Inferior parietal cortex (tissue), 1 donor: ENCODE data around the gene ZNF408.
"Not testable (repeated sequence)": the region's sequence is repeated elsewhere in the genome, so short reads cannot be mapped to it uniquely, and the experiment has no call there.

Experiments used
- DNase-seq: peaks from one replicate; pipeline ENCODE4 v3.0.0-alpha.2; 2016; ENCODE audit errors: extremely low spot score

ZNF408 gene

DNA sequence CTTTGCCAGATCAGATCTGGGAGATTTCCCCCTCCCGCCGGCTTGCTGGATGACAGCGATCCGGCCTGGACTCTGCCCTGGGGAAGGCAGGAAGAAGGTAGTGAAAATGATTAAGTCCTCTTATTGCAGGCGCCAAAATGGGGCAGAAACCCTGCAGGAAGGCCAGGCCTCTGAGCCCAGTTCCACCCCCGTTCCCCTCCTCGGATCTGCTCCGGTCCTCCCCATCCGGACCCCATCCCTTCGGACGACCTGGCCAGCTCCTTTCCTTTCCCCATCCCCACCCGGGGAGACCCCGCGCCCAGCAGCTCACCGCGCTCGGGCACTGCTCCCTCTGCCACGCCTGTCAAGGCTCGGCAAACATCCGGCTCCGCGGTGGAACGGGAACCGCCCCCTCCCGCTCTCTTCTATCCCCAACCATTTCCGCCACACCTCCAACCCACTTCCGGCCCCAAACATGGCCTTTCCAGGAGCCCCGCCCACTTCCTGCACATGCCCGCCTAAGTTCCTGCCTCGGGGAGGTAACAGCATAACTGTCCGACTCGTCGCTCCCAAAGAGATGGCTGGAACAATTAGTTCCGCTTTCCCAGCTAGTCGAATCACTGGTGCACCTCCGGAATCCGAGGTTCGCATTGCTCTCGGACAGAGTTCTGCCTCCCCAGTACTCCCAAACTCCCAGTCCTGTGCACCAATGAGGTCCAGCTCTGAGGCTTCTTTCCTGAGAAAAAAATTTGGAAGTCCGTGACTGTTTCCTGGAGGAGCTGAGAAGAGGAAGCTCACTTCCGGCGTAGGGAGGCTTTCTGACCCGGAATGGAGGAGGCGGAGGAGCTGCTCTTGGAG, at the start of gene ZNF408, which contains the start of gene ARHGAP1:
Gene ZNF408, plus strand, starts transcription at position 791 of the 837 bp plus-strand sequence. Its CDS starts 17 bp downstream, at position 808.
Gene ARHGAP1, minus strand, starts transcription at position 379 of the 837 bp plus-strand sequence. CDS start 4,512 bp downstream, outside the sequence.
- DNase-seq = peak; percentile 97

DNA sequence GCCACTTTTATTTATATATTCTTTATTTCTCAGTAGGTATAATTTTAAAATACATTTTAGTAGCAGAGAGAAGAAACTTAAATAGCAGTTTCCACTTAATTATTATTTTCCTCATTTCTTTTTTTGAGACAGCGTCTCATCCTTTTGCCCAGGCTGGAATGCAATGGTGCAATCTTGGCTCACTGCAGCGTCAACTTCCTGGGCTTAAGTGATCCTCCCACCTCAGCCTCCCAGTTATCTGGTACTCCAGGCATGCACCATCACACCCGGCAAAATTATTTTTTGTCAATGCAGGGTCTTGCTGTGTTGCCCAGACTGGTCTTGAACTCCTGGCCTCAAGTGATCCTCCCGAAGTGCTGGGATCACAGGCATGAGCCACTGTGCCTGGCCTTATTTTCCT, 45.2 kb upstream of the ZNF408 start:
- no peak for DNase-seq

DNA sequence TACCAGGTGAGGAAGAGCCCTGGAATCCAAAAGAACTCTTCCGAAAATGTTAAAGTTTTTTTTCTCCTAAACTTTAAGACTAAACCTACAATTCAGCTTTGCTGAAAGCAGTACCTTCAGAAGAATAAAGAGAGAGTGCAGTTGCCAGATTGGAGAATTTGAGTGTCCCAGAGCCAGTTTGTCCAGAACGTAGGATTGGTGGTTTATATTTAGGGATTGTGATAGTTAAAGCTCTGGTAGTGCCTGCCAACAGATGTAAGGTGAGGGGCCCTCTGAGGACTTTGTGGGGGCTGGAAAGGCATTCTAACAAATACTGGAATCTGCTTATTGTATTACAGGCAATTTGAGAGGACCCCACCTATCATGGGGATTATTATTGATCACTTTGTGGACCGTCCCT, 43.6 kb upstream of the ZNF408 start:
- DNase-seq = no peak

DNA sequence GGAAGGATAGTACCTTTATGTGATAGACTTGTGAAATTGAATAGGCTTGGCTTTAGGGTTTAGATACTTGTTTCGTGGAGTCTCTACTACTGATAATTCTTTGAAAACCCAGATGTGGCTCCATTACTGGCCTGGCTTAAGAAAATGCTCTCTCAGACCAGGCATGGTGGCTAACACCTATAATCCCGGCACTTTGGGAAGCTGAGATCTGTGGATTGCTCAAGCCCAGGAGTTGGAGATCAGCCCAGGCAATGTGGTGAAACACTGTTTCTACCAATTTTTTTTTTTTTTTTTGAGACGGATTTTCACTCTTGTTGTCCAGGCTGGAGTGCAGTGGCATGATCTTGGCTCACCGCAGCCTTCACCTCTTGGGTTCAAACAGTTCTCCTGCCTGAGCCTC, 42.6 kb upstream of the ZNF408 start:
- no peak for DNase-seq

DNA sequence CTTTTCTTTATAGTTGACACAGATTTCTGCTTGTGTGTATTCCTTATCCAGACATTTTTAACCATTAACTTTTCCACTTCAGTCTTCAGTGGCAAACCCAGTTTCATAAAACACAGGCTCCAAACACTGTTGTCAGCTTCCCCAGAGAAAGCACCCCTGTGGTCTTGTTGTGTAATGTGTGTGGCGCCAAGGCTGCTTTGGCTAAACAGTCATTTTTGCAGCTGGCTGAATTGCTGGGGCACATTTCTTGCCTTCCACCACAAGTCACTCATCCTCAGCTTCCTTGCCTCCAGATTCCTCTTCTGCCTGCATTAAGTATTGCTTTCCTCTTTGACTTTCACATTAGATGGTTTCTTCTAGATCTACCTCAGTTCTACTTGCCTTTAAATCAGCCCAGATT, 40.9 kb upstream of the ZNF408 start:
- DNase-seq = no peak

DNA sequence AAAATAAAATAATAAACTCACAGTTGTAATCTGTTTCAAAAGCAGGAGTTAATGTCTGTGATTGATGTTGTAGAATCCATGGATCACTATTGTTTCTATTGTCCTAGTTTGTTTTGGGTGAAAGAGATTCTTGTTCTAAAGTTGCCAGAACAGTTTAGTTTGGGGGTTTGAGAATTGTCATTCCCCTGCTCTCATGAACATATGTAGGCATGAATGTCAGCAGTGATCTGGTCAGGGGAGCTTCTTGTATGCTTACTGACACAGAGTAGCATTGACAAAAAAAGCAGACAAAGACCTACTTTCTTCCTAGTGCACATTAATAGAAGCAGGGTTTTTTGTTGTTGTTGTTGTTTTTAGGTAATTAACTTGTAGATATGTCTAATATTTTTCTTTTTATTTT, 39.0 kb upstream of the ZNF408 start:
- no peak for DNase-seq

DNA sequence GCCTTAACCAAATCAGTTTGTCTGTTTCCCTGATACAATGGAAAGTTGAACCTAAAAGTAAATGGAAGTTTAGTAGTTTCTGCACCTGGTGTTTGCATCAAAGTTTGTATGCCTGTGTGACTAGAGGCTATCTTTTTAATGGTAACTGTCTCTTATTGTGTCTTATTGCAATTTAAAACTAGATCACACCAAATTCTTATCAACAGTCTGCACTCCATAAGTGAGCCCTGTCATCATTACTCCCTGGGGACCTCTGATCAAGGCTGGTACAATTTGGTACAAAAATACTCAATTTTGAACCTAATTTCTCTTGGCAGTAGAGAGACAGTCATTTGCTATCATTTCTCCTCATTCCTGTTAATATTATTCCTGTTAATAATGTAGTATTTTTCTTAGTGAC, 38.5 kb upstream of the ZNF408 start:
- DNase-seq = no peak

DNA sequence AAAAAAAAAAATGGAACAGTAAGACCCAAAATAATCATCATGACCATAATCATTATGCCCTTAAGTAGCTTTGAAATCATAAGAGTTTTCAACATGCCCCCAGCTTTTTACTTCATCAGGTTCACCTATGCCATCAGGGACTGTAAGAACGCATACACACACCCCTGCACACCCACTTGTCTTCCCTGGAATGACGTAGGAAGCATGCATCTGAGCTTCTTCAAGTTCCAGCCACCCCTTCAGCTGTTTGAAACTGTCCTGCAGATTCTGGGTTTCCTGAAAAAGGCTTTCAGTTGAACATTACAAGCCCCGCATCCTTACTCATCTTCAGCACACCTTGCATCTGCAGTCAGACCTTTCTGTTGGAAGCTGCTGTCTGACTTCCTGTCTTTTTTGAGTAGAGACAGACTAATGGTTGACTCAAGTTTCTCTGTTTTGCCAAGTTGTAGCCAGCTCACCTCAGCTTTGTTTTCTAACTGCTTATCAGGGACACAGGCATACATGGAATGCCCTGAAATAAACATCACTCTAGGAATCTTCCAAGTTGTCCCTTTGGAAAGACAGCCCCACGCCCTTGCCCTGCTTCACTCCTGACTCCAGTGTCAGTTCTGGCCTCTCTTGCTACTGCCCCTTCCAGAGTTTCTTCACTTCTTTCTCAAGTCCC, 37.4 kb upstream of the ZNF408 start:
- DNase-seq = no peak

DNA sequence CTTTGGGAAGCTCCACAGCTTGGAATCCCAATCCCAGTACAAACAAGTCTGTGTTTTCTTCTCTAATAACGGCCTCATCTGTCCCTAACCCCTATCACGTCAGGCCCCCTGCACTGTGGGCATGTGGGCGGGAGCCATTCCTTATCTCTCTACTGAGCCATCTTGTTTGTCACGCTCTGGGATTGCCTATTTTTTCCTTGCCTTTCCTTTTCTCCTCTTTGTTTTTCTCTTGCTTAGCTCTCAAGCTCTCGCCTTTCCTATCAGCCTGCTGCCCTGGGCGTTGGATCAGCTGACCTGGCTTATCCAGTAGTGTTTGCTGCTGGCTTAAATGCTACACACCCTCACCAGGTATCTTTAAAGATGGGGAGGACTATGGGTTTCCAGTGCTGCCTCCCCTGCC, 36.2 kb upstream of the ZNF408 start:
- DNase-seq = no peak

DNA sequence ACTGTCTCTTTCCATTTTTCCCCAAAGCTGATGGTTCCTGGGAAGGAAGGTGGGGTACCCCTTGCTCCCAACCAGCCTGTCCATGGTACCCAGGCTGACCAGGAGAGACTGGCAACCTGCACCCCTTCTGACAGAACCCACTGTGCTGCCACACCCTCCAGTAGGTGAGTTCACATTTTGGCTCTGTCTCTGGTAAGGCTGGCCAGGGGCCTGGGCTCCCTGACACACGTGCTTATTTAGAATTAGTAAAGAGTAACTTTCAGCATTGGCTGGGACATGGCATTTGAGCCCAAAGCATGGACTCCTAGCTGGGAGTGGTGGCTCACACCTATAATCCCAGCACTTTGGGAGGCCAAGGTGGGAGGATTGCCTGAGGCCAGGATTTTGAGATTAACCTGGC, 35.5 kb upstream of the ZNF408 start:
- no peak for DNase-seq

DNA sequence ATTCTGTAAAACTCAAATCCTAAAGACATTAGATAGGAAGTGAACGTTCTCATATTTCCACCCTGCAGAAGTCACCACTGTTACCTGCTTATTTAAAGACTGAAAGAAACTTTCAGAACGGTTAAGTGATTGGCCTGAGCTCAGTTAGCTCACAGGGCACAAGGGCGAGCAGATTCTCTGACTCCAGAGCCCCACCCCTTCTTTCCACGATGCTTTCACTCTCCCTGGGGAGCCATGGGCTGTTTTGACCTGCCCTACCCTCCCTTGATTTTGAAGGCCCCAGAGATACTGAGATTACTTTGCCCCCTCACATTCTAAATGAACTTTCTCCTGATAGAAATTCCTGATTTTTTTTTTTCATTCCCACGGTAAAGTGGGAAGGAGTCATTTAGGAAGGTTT, 34.3 kb upstream of the ZNF408 start:
- DNase-seq = no peak

DNA sequence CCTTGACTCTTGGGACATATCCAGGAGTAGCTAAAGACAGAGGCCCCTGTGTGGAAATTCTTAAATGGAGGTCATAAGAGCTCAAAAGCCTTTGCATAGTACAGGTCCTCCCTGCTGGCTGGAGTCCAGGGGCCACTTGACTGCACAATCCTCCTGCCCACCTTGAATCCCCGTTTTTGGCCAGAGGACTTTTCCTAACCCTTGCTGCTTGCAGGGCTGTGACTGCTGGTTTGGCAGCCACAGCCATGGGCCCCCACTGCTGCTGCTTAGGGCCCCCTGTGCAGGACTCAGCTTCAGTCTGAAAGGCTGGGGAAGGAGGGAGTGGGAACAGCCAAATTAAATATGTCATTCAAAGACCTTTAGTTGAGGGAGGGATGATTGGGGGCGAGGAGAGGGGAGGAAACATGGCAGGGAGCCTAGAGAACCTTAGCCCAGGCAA, 33.8 kb upstream of the ZNF408 start:
- DNase-seq = no peak

DNA sequence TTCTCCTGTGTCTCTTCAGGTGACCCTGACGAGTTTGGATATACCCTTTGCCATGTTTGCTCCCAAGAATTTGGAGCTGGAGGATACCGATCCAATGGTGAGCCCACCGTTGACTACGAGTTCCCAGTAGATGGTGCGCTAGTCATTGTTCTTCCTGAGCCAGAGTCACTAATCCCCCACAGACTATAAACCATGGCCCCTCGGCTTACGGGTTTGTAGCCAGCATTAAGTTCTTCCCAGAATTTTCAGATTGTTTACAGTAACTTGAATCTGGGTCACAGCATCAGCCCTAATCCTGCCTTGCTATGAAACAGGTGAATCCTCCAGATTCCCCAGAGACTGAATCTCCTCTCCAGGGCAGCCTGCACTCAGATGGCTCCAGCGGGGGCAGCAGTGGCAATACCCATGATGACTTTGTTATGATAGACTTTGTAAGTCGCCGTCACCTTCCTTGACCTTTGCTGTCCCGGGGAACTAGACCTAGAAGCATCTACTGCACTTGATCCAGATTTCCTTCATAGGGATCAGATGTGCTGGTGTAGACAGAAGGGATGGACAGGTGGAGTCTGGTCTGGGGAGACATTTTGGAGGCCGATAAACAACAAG, 32.2 kb upstream of the ZNF408 start:
- DNase-seq = no peak

DNA sequence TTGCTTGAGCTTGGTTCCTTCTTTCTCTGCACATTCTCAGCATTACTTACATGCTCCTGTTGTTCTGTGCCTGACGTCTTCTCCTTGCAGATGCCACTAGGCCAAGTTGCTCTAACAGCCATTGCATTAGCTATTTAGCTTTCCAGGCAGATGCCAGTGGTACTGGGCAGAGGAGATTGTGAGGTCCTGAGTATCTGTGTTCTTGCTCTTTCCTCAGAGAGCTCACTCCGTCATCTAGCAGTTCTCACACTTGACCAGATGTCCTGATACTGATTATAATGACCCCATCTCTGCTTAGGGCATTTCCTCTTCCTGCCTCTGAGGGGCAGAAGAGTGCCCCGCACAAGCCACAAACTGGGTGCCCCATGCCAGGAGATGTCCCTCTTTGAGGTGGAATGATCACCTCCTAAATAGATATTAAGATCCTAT, 31.1 kb upstream of the ZNF408 start:
- DNase-seq = no peak

DNA sequence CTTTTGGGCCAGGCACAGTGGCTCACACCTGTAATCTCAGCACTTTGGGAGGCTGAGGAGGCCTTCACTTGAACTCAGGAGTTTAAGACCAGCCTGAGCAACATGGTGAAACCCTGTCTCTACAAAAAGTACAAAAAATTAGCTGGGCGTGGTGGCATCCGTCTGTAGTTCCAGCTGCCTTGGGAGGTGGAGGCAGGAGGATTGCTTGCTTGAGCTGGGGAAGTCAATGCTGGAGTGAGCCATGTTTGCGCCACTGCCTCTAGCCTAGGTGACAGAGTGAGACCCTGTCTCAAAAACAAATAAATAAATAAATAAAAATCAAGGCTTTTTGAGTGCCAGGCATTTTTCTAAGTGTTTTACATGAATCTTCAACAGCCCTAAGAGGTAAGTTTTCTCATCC, 30.3 kb upstream of the ZNF408 start:
- DNase-seq = not testable (repeated sequence)

DNA sequence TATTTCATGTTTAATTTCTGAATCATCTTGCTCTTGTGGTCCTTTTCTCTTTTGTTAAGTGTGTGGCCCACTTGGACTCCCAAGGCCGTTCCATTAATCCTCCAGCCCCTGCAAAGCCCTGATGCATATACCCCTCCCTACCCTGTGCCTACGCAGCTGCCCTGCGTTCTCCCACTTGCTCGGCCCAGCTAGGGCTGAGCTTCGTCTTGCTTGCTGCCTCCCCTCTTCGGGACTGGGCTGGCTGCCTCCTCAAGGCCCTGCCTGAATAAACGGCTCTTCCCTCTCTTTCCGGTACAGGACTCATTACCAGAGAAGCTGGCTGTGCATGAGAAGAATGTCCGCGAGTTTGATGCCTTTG, 28.9 kb upstream of the ZNF408 start:
- no peak for DNase-seq

DNA sequence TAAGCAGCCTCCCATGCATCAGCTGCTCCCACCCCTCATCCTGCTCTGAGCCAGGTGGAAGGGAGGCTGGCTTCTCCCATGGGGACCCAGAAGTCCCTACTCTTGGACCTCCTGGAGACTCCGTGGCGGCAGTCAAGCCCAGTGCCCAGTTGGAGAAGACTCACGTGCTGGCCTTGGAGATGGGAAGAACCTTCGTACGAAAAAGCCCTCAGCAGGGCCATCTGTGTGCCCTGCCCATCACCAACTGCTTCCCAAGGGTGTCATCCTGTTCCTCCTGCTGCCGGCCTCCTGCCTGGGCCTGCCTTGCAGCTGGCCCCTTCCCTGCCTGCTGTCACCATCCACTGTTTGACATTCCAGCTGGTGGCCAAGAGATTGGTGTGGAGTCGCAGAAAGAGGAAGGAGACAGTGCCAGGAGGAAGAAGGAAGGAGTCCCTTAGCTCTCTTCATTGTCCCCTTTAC, 28.4 kb upstream of the ZNF408 start:
- DNase-seq = no peak

DNA sequence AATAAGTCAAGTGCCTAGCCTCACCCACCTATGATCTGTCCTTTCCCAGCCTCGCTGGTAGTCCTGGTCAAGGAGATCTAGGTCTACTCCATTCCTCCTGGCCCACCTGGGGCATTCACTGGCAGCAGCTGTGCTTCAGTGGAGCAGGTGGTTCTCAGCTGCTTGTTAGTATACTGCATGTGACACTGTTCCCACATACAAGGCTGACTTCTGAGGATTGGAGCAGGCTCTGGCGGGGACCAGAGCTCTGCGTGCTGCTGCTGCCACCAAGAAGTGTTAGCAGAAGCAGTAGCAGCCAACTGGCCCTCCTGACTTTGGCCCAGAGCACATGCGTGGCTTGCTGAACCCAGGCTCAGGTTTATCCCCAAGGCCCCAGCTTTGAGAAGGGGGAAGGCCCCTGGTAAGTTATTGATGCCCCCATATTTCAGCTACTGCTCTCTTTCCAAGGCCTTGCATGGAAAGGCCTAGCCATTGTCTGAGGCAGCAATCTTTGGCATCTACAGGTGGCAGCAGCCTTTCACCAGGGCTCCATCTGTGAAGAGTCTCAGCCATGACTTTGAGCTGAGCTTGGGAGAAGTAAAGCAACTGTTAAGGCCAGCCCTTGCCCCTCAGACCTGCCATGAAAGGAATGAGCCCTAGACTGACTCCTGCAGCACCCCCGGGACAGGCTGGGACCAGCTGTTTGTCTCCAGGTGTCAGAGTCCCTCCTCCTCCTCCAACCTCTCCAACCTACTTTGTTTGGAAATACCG, 26.9 kb upstream of the ZNF408 start:
- no peak for DNase-seq

DNA sequence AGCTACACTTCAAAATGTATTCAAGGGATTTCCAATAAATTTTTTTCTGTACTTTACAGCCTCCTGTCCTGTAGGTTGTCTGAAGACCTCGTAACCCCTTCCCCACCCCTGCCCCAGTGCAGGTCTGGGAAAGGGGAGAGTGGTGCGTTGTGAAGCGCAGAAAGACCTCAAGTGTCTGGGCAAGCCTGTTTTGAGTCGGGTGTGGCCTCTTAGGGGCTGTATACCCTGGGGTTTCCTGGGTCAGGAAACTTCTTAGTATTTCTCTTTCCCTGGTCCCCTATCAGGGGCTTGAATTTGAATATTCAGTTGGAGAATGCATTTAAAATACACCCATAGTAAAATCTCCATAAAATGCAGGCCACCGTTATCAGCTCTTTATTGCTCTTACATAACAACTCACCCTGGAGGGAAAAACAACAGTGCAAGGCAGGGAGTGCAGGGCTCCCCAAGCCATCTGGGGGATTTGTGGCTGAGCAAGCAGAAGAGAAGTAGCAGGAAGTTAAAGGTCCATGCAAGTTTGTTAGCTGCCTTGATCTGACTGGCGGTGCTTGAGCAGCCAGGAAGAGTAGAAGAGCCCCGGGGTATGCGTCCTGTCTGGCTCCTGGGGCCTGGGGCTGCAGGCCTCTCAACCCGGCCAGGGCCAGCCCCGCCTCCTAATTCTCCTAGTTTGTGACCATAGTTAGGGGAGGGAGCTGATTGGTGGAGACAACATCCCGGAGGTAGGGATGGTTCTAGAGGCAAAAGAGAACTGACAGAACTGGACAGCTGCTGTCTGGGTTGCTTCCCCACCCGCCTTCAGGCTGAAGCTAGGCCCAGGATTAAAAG, 26.2 kb upstream of the ZNF408 start:
- DNase-seq = no peak

DNA sequence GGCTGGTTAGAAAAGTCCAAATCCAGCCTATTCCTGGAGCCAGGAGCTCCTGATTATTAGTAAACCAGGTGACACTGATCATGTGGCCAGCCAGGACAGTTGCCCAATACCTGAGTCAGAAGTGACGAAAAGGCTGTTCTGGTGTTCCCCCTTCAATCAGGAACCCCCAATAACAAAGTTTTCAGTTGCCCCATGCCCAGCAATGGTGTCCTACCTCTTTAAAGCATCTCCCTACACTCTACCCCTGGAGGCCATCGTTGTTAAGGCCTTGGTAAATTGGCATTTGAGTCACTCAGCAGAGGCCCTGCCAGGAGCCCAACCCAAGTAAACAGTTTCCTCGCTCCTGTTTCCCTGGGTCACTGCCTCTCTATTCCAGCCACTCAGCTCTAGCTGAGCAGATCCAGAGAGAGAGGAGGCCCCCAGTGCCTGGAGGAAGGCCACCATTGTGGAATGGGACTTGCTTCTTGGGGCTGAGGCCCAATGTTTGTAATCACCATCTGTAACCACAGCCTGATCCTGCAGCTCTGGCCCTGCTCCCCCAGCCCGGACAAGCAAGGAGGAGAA, 25.5 kb upstream of the ZNF408 start:
- DNase-seq = no peak

DNA sequence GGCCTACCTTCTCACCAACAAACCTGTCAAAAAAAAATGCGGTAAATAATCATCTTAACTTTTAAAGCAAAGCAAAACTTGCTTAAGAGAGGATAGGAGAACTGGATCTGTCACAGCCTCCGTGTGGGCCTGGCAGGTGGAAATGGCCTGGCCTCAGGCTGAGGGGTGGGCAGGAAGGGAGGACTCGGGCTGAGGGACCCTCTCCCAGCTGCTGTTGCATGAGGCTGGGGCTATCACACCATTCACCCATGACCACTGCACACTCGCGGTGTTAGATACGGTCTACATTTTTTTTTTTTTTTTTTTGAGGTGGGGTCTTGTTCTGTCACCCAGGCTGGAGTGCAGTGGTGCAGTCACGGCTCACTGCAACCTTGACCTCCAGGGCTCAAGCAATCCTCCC, 24.9 kb upstream of the ZNF408 start:
- DNase-seq = no peak
